Neutrophil (primary cell): Measurements from ENCODE around the gene SYTL2.

Experiments used
- H3K27ac ChIP-seq: fragments of 200-600 bp; sonication (generic); 2 replicates; pipeline ENCODE4 v1.5.1; 2016; ENCODE audit warnings: mild to moderate bottlenecking, moderate library complexity
- H3K27me3 ChIP-seq: fragments of 200-600 bp; sonication (generic); 2 replicates; pipeline ENCODE4 v1.6.0; 2016; ENCODE audit warnings: mild to moderate bottlenecking
- H3K36me3 ChIP-seq: fragments of 200-600 bp; sonication (generic); 2 replicates; pipeline ENCODE4 v1.5.1; 2017
- H3K4me1 ChIP-seq, 2 experiments: fragments of 200-600 bp in 1 of 2; sonication (generic) in 1 of 2; 1 replicate in 1 of 2; 2 replicates in 1 of 2; pipeline versions ENCODE4 v1.5.1 to v1.6.1; 2013 to 2016; ENCODE audit warnings: low read depth in 1 of 2, low read length in 1 of 2, mild to moderate bottlenecking in 1 of 2, moderate library complexity in 1 of 2; ENCODE audit not compliant: control insufficient read depth in 1 of 2, insufficient read depth in 1 of 2
- H3K4me3 ChIP-seq, 2 experiments: fragments of 200-600 bp in 1 of 2; sonication (generic) in 1 of 2; 1 replicate in 1 of 2; 2 replicates in 1 of 2; pipeline ENCODE4 v1.5.1; 2013 to 2016; ENCODE audit warnings: low read depth in 1 of 2, low read length in 1 of 2, mild to moderate bottlenecking in 1 of 2, moderate library complexity in 1 of 2
- H3K9me3 ChIP-seq: fragments of 200-600 bp; sonication (generic); 2 replicates; pipeline ENCODE4 v1.5.1; 2016
- TF ChIP-seq, protein P1 (sequence below): fragments of 200-600 bp; sonication (generic); IDR thresholded peaks from 2 replicates; pipeline ENCODE4 v1.5.1; 2016; ENCODE audit warnings: antibody characterized with exemption

SYTL2 gene

DNA sequence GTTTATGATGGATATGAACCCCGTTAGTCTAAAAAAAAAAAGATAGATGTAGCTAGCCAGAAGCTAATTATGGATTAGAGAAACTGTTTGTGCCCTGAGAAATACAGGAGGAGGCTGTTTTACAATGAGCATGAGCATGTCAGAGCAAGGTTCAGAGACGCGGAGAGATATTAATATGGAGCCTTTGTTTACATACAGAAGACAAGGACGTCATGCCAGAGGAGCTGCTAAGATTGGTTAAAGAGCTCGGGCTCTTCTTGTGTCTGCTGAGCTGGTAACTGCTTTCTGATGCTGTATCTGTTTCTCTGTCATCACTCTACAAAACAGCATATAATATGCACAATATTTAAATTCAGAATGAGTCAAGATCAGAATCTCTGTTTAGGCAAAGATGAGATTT lies 100.0 kb downstream of the SYTL2 start:
- H3K9me3 ChIP-seq: no peaks in the 10 kb centered on the region
- no peaks in the 10 kb centered on the region for H3K4me1 ChIP-seq
- H3K4me3 ChIP-seq: no peak overlapping the region
- H3K27me3 ChIP-seq: no peaks in the 10 kb centered on the region
- H3K36me3 ChIP-seq: no peaks in the 10 kb centered on the region
- H3K27ac ChIP-seq: no peak overlapping the region
- TF ChIP-seq, protein P1, sequence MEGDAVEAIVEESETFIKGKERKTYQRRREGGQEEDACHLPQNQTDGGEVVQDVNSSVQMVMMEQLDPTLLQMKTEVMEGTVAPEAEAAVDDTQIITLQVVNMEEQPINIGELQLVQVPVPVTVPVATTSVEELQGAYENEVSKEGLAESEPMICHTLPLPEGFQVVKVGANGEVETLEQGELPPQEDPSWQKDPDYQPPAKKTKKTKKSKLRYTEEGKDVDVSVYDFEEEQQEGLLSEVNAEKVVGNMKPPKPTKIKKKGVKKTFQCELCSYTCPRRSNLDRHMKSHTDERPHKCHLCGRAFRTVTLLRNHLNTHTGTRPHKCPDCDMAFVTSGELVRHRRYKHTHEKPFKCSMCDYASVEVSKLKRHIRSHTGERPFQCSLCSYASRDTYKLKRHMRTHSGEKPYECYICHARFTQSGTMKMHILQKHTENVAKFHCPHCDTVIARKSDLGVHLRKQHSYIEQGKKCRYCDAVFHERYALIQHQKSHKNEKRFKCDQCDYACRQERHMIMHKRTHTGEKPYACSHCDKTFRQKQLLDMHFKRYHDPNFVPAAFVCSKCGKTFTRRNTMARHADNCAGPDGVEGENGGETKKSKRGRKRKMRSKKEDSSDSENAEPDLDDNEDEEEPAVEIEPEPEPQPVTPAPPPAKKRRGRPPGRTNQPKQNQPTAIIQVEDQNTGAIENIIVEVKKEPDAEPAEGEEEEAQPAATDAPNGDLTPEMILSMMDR: no peak

DNA sequence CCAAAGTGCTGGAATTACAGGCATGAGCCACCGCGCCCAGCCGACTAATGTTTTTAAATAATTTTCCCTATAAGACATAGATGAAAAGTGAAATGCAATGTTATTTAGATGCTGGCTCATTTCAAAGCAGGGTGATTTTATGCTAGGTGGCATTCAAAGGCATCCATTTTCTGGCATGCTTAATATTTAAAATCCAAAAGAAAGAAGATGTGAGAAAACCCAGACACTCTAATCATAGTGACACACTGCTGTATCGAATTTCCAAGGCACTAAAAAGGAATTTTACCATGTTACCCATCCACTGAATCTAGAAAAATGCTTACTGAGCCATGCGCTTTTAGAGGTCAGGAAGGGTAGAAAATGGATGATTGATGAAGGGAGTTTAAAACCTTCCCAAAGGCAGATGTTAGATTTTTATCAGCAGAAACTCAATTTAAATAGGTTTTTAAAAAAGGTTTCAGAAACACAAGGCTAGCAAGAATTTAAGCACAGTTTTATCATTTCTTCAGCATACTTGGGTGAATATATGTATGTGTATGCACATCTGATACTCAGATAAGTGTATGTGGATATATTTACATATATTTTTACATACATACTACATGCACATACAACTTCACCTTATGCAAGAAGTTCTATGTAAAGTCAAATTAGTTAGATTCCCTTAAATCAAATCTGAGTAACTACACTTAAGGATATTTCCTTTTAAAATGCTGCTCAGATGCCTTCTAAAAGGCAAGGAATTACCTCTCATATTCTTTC lies 100.8 kb downstream of the SYTL2 start:
- Histone ChIP-seq H3K27ac (no peak overlapping the region), H3K4me1 (no peaks in the 10 kb centered on the region), H3K4me3 (no peak overlapping the region), H3K27me3 (no peaks in the 10 kb centered on the region), H3K36me3 (no peaks in the 10 kb centered on the region), H3K9me3 (no peaks in the 10 kb centered on the region)
- TF ChIP-seq, protein P1: no peak

DNA sequence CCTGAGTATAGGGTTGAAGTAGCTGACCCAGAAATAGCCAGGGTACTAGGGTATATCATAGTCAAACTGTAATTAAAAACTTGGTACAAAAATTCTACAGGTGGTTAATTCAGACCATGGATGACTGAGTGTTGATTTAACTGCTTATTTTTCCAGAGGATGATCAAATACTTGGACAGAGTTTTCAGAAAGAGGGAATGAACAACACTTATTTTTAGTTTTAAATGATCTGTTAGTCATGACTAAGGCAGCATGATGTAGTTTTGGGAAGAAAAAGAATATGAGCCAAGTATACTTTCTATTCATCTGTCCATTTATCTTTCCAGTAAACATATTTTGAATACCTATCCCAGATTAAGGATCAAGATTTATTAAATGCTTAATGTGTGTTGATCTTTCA lies 105.1 kb downstream of the SYTL2 start:
- TF ChIP-seq, protein P1: no peak
- H3K27ac ChIP-seq: no peak overlapping the region
- H3K9me3 ChIP-seq: no peaks in the 10 kb centered on the region
- H3K4me1 ChIP-seq: no peaks in the 10 kb centered on the region
- H3K27me3 ChIP-seq: no peaks in the 10 kb centered on the region
- no peaks in the 10 kb centered on the region for H3K36me3 ChIP-seq
- no peak overlapping the region for H3K4me3 ChIP-seq

DNA sequence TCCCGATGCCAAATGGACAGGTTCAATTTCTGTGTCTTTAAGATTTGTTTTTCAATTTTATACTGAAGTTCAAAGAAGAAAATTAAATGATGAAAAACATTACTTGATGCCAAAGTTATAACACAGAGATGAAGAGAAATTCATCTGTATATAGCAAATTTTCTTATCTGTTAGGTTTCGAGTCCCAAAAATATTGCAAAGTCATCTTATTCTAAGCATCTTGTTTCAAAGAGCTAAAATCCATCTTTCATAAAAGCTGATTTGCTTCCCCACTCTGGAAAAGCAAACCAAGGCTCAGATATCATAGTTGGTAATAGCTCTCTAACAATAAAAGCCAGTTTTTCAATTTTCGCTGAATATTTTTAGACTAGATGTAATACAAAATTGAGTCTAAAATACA lies 106.0 kb downstream of the SYTL2 start:
- TF ChIP-seq, protein P1: no peak
- Histone ChIP-seq H3K9me3 (no peaks in the 10 kb centered on the region), H3K4me3 (no peak overlapping the region), H3K4me1 (no peaks in the 10 kb centered on the region), H3K27ac (no peak overlapping the region), H3K36me3 (no peaks in the 10 kb centered on the region), H3K27me3 (no peaks in the 10 kb centered on the region)

DNA sequence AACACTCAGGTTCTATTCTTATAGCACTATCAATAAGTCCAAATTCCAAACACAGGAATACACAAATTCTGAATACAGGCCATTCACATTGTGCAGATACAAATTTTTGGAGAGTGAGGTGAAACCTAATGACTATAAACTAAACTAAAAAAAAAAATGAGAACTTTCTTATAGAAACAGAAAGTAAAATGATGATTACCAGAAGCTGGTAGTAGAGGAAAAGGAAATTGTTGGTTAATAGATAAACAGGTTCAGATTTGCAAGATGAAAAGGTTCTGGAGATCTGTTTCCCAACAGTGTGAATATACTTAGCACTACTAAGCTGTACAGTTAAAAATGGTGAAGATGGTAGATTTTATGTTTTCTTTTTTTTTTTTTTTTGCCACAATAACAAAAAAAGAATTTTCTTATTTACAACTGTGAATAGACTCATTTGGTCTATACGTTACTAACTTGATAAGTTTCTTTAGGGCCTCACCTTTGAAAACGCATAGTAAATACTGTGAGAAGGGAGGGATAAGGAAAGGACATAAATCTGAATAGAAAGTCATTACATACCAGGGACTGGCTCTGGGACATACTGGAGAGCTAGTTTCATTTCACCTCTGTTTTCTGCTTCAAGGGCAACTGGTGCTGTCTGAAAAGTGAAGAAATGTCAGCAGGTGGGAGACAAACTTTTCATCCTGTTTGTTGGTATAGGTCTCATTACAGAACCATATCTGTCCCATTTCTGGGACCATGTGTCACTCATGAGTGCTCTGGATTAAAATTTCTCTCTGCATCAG lies 110.8 kb downstream of the SYTL2 start:
- no peak overlapping the region for H3K4me3 ChIP-seq
- H3K36me3 ChIP-seq: no peaks in the 10 kb centered on the region
- no peaks in the 10 kb centered on the region for H3K4me1 ChIP-seq
- H3K27ac ChIP-seq: no peak overlapping the region
- no peaks in the 10 kb centered on the region for H3K27me3 ChIP-seq
- TF ChIP-seq, protein P1: no peak
- no peaks in the 10 kb centered on the region for H3K9me3 ChIP-seq
